ENCODE results near the gene ZNF432.

Gene ZNF432

DNA sequence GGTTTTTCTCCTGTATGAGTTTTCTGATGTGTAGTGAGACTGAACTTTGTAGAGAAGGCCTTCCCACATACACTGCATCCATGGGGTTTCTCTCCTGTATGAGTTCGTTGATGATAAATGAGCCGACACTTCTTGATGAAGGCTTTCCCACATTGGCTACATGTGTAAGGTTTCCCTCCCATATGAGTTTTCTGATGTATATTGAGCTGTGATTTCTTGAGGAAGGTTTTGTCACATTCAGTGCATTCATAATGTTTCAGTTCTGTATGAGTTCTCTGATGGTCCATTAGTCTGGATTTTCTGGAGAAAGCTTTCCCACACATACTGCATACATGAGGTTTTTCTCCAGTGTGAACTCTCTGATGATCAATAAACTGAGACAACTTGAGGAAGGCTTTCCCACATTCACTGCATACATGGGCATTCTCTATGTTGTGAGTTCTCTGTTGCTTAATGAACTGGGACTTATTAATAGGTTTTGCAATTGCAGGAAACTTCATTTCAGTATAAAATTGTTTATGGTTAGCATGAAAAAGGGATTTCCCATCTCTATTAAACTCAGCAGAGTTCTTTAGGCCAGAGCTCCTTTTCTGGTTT, 54.5 kb downstream of the ZNF432 start:
- H3K27ac ChIP-seq (ENCODE audit: low read length) = no peak overlapping the region
- no peaks in the 10 kb centered on the region for H3K9me2 ChIP-seq (replicated peaks; ENCODE audit: insufficient read depth, low read length)
- H3K27me3 ChIP-seq (replicated peaks; ENCODE audit: insufficient read depth, low read length) = no peaks in the 10 kb centered on the region
- no peaks in the 10 kb centered on the region for H3K79me2 ChIP-seq (ENCODE audit: low read length)
- no peaks in the 10 kb centered on the region for H3F3A ChIP-seq (ENCODE audit: insufficient read depth, low read length)
- TF ChIP-seq EZH2phosphoT487 (IDR thresholded peaks at IDR 0.05; ENCODE audit: low read length) (no peak), EZH2 (optimal IDR thresholded peaks at IDR 0.05; ENCODE audit: low read depth, low read length) (no peak)
- TF ChIP-seq, protein P1, sequence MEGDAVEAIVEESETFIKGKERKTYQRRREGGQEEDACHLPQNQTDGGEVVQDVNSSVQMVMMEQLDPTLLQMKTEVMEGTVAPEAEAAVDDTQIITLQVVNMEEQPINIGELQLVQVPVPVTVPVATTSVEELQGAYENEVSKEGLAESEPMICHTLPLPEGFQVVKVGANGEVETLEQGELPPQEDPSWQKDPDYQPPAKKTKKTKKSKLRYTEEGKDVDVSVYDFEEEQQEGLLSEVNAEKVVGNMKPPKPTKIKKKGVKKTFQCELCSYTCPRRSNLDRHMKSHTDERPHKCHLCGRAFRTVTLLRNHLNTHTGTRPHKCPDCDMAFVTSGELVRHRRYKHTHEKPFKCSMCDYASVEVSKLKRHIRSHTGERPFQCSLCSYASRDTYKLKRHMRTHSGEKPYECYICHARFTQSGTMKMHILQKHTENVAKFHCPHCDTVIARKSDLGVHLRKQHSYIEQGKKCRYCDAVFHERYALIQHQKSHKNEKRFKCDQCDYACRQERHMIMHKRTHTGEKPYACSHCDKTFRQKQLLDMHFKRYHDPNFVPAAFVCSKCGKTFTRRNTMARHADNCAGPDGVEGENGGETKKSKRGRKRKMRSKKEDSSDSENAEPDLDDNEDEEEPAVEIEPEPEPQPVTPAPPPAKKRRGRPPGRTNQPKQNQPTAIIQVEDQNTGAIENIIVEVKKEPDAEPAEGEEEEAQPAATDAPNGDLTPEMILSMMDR (IDR thresholded peaks at IDR 0.05; ENCODE audit: low read length) = no peak
- H3K4me1 ChIP-seq (ENCODE audit: low read length) = no peaks in the 10 kb centered on the region
- H3K4me3 ChIP-seq (ENCODE audit: low read length) = no peak overlapping the region
- DNase-seq = no peak
- H2AFZ ChIP-seq (ENCODE audit: low read length) = no peak overlapping the region
- H3K36me3 ChIP-seq (replicated peaks; ENCODE audit: insufficient read depth, low read length) = no peaks in the 10 kb centered on the region
- H3K9me3 ChIP-seq (replicated peaks; ENCODE audit: insufficient read depth, low read length) = no peaks in the 10 kb centered on the region
- H3K4me2 ChIP-seq (ENCODE audit: low read depth, low read length) = no peak overlapping the region
- H4K20me1 ChIP-seq (ENCODE audit: insufficient read depth, low read length) = no peaks in the 10 kb centered on the region
- H3K9ac ChIP-seq (ENCODE audit: low read length) = no peak overlapping the region

- Histone ChIP-seq H3K9me2 (replicated peaks; ENCODE audit: insufficient read depth, low read length) (no peaks in the 10 kb centered on the region), H3K4me3 (ENCODE audit: low read length) (no peak overlapping the region), H3K9me3 (replicated peaks; ENCODE audit: insufficient read depth, low read length) (no peaks in the 10 kb centered on the region), H3K27me3 (replicated peaks; ENCODE audit: insufficient read depth, low read length) (no peaks in the 10 kb centered on the region), H3K36me3 (replicated peaks; ENCODE audit: insufficient read depth, low read length) (no peaks in the 10 kb centered on the region), H3K9ac (ENCODE audit: low read length) (no peak overlapping the region), H3K27ac (ENCODE audit: low read length) (no peak overlapping the region), H3K79me2 (ENCODE audit: low read length) (no peaks in the 10 kb centered on the region), H3K4me1 (ENCODE audit: low read length) (no peaks in the 10 kb centered on the region), H2AFZ (ENCODE audit: low read length) (no peak overlapping the region), H4K20me1 (ENCODE audit: insufficient read depth, low read length) (no peaks in the 10 kb centered on the region), H3K4me2 (ENCODE audit: low read depth, low read length) (no peak overlapping the region), H3F3A (ENCODE audit: insufficient read depth, low read length) (no peaks in the 10 kb centered on the region)
- DNase-seq = no peak
- TF ChIP-seq EZH2 (optimal IDR thresholded peaks at IDR 0.05; ENCODE audit: low read depth, low read length) (no peak), EZH2phosphoT487 (IDR thresholded peaks at IDR 0.05; ENCODE audit: low read length) (no peak)
- TF ChIP-seq, protein P1 (IDR thresholded peaks at IDR 0.05; ENCODE audit: low read length) = no peak
Observed at GRCh38 chr19:51993422-51993821, 55.2 kb downstream of the ZNF432 start.

GRCh38 chr19:51986309-51987291, 62.0 kb downstream of the ZNF432 start, which contains the start of gene ZNF350:
Gene ZNF350, minus strand, starts transcription at chr19:51986840. Its CDS starts 12,480 bp downstream, at chr19:51974360.
- H3K9me3 ChIP-seq (replicated peaks; ENCODE audit: insufficient read depth, low read length) = no peaks in the 10 kb centered on the region; the same call in 1 of the 2 replicates
- no peaks in the 10 kb centered on the region for H4K20me1 ChIP-seq (ENCODE audit: insufficient read depth, low read length)
- peak within 1 kb of the TSS; percentile 4; the same call in 1 of the 2 replicates for H3K27ac ChIP-seq (ENCODE audit: low read length)
- TF ChIP-seq, protein P1 (IDR thresholded peaks at IDR 0.05; ENCODE audit: low read length) = no peak
- TF ChIP-seq EZH2 (optimal IDR thresholded peaks at IDR 0.05; ENCODE audit: low read depth, low read length) (no peak), EZH2phosphoT487 (IDR thresholded peaks at IDR 0.05; ENCODE audit: low read length) (no peak)
- H3K79me2 ChIP-seq (ENCODE audit: low read length) = peaks cover 18% of the 10 kb centered on the region
- H3K4me2 ChIP-seq (ENCODE audit: low read depth, low read length) = peak within 1 kb of the TSS; percentile 57
- H3K4me3 ChIP-seq (ENCODE audit: low read length) = peak within 1 kb of the TSS; percentile 64
- H3K4me1 ChIP-seq (ENCODE audit: low read length) = no peaks in the 10 kb centered on the region
- H3F3A ChIP-seq (ENCODE audit: insufficient read depth, low read length) = no peaks in the 10 kb centered on the region
- H3K27me3 ChIP-seq (replicated peaks; ENCODE audit: insufficient read depth, low read length) = no peaks in the 10 kb centered on the region
- peak within 1 kb of the TSS; percentile 52 for H2AFZ ChIP-seq (ENCODE audit: low read length)
- H3K9ac ChIP-seq (ENCODE audit: low read length) = peak within 1 kb of the TSS; percentile 38; the same call in 1 of the 2 replicates
- DNase-seq = peak; percentile 95
- no peaks in the 10 kb centered on the region for H3K9me2 ChIP-seq (replicated peaks; ENCODE audit: insufficient read depth, low read length)
- H3K36me3 ChIP-seq (replicated peaks; ENCODE audit: insufficient read depth, low read length) = no peaks in the 10 kb centered on the region

Data from MM.1S (cell line).